Suppressor macrophage (primary cell): ENCODE data around the gene DNAJC27.

Experiments
- DNase-seq, 4 experiments: peaks; one replicate each; pipeline ENCODE4 v3.0.0-alpha.2; 2020 to 2022

The DNAJC27 gene

DNA sequence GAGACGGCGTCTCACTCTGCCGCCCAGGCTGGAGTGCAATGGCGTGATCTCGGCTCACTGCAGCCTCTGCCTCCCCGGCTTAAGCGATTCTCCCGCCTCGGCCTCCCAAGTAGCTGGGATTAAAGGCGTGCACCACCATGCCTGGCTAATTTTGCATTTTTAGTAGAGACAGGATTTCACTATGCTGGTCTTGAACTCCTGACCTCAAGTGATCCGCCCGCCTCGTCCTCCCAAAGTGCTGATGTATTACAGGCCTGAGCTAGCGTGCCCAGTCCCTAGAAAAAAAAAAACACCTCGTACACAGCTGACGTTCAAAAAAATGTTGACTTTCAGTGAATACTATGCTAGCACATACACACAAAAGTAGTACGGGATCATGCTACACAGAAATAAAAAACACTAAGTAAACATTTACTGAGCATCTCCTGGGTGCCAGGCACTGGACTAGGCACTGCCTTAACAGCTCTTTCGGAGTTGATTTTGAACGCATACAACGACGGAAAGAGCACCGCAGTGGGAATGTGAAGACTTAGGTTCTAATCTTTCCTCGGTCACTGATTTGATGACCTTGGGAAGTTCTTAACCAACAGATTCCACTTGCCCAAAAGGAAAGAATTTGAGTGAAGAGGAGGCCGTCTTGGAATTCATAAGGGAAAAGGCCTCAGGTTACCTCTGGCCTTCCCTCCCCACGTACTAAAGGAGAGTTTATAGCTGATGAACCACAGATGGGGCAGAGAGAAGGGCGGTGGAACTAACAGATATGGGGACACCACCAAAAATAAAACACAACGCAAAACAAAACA lies 1.1 kb downstream of the DNAJC27 start:
- peak in 1 of 4 experiments; percentile 3 for DNase-seq

DNA sequence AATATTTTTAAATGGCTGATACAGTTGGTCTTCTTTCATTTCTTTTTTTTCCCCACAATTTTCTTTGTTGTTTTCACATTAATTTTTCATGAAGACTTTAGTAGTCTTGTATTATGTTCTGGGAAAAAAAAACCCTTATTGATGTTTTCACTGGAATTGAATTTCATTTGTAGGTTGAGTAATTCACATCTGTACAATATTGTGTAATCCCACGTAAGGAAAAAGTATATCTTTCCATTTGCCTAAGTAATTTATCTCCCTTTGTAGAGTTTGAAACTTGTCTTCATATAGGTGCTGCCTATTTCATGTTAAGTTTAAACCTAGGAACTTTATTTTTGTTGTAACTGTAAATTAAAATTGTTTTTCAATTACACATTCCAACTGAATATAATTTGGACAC lies 2.0 kb downstream of the DNAJC27 start:
- no peak for DNase-seq

DNA sequence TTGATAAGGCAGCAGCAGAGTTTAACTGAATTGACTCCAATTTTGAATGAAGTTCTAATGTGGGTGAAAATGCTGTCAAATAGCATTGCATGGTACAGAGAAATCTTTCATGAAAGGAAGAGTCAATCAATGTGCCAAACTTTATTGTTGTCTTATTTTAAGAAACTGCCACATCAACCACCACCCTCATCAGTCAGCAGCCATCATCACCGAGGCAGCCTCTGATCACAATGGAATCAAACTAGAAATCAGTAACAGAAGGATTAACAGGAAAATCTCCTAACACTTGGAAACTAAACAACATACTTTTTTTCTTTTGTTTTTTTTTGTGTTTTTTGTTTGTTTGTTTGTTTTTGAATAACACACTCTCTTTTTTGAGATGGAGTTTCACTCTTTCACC lies 9.9 kb downstream of the DNAJC27 start:
- no peak for DNase-seq

GRCh38 chr2:24959761-24960160 lies 12.0 kb downstream of the DNAJC27 start:
- DNase-seq, result no peak

- no peak for DNase-seq
Observed at GRCh38 chr2:24958411-24958935, 13.3 kb downstream of the DNAJC27 start.

DNA sequence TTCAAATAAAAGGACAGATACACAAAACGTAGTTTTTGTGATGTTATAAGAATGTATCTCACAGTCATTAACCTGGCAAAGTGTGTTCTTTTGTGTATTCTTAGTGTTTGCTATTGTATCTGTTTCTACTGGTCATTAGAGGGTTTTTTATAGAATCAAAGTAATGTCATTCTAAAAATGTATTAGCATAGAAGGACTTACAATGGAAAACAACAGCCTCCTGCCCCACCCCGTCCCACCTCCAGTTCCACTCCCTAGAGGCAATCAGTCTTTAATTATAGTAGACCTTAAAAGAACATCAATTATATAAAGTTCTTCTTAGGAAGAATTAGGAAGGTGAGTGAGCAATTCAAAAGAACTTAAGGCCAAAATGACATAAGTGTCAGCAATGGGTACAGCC lies 13.8 kb downstream of the DNAJC27 start:
- no peak for DNase-seq

GRCh38 chr2:24957221-24957620 lies 14.5 kb downstream of the DNAJC27 start:
- DNase-seq, result no peak

- DNase-seq, result no peak
Observed at GRCh38 chr2:24955921-24956320, 15.8 kb downstream of the DNAJC27 start.

DNA sequence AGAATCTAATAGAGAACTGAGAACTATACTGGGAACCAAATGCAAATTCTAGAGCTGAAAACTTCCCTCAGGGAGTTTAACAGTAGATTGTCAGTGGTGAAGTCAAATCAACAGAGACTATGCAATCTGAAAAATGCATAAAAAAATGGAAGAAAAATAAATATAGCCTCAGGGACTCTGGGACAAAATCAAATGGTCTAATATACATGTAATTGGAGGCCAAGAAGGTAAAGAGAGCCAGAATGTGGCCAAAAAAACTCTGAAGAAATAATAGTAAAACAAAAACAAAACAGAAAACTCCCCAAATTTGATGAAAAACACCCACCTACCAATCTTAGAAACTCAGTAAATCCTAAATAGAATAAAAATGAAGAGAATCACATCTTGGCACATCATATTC lies 16.5 kb downstream of the DNAJC27 start:
- no peak for DNase-seq

DNA sequence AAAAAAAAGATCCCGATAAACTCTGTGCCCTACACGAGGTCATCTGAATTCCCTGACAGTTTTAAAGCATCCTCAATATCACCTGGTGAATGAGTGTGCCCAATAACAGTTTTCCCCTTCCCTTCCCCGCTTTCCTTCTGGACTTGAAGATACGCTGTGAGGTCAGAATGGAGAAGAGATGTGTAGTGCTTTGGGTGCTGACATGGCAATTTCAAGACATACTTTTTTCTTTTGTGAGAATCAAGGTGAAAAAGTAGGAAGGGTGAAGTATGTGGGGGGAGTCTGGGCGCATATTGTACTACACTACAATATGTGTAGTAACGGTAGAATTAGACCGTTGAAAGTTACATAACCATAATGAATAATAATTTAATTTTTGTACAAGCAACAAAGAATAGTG lies 21.7 kb downstream of the DNAJC27 start:
- DNase-seq, result no peak

- no peak for DNase-seq
Observed at GRCh38 chr2:24948506-24948905, 23.2 kb downstream of the DNAJC27 start.

DNA sequence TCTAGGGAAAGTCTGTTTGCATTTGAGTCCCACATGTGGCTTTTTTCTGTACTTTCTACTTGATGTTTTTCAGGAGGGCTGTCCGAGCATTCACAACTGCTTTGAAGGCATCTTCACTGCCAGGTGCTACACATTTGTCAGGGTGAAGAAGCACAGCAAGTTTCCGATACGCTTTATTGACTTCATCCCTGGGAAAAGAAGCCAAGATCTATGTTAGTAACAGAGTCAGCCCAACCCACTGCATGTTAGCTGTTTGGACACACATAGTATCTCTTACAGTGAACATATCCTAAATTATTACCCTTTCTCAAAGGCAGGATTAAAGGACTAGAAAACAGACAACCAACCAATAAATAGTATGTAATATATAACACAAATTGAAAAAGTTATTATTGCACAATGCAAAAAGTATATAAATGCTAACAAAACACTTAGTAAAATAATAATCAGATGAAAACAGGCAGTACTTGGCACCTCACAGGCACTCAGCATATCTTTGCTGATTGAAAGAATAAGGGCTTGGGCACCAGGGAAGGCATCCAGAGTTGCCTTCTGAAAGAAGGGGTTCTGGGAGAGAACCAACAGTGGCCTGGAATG lies 24.1 kb downstream of the DNAJC27 start:
- DNase-seq, result no peak

GRCh38 chr2:24945907-24946306 lies 25.8 kb downstream of the DNAJC27 start:
- no peak for DNase-seq

GRCh38 chr2:24943427-24944053 lies 28.2 kb downstream of the DNAJC27 start:
- no peak for DNase-seq

- DNase-seq, result no peak
Observed at GRCh38 chr2:24939353-24939752, 32.4 kb downstream of the DNAJC27 start.

- DNase-seq, result no peak
Observed at GRCh38 chr2:24937236-24937635, 34.5 kb downstream of the DNAJC27 start.

DNA sequence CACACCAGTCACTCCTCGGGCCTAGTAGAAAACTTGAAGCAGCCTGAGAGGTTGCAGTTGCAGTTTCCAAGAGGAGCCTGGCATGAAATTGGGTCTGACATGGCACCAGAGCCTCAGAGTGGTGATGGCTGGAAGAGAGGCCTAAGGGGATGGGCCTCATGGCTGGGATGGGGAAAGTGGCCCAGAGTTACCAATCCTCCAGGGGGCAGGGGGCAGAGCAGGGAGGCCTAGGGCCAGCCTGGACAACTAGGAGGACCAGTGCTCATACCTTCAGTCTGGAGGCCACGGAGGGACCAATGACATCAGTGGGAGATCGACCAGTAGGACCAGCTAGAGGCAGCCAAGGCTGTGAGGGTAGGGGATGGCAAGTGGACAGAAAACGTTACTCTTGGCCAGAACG lies 36.6 kb downstream of the DNAJC27 start:
- DNase-seq, result no peak

- no peak for DNase-seq
Observed at GRCh38 chr2:24932715-24933114, 39.0 kb downstream of the DNAJC27 start.

- DNase-seq, result peak; percentile 29 to 48 (median 40)
Observed at GRCh38 chr2:24930768-24931167, 41.0 kb downstream of the DNAJC27 start.

- DNase-seq, result no peak
Observed at GRCh38 chr2:24929230-24929629, 42.5 kb downstream of the DNAJC27 start.

- DNase-seq, result no peak
Observed at GRCh38 chr2:24928036-24928435, 43.7 kb downstream of the DNAJC27 start.

- peak; percentile 47 to 72 (median 56) for DNase-seq
Observed at GRCh38 chr2:24926602-24927252, 45.0 kb downstream of the DNAJC27 start.

DNA sequence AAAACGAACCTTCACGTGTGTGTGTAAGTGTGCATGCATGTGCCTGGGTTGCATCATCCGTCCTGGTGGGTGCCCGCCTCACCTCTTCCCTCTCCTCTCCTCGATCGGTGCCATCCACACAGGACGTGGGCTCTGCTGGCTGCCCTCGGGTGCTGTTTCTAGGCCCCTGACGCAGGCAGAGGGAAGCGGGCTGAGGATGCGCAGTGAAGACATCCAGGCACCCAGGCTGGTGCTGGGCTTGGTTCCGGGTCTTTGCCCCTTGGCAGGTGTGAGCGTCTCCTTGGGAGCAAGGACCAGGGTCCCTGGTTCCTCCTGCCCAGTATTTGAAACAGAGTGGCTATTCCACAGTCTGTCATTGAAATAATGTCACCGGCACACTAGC lies 45.5 kb downstream of the DNAJC27 start:
- DNase-seq, result peak in 1 of 4 experiments; percentile 9
